Epithelial cell of esophagus (primary cell): ENCODE data around the gene KCTD21.

Source experiments
- DNase-seq: peaks from one replicate; pipeline ENCODE4 v3.0.0; 2010; ENCODE audit warnings: low read depth
- H3K4me3 ChIP-seq: 2 replicates; pipeline ENCODE4 v1.5.1; 2011; ENCODE audit warnings: mild to moderate bottlenecking, low read length, control low read depth
- TF ChIP-seq, protein P1 (sequence below): IDR thresholded peaks from 2 replicates; pipeline ENCODE4 v1.5.1; 2011; ENCODE audit warnings: low read depth, mild to moderate bottlenecking, low read length, control low read depth, inconsistent platforms; ENCODE audit not compliant: insufficient read depth; ENCODE audit errors: missing control alignments

KCTD21 gene

DNA sequence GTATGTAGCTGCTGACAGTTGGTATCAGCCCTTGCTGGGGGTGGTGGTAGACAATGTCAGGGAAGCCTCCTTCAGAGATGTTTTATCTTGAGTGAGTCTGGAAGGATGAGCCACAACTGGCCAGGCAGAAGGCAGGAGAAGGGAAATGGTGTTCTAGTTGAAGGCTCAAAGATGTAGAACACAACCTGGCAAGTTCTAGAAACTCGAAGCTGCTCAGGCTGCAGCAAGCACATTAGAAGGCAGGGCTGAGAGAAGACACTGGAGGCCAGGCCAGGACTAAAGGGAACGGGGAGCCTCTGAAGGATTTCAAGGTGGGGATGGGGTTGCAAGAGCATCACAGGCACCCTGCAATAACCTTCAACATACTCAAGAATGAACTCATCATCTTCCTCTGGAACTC is 40.7 kb upstream of the KCTD21 start:
- no peak overlapping the region for H3K4me3 ChIP-seq
- DNase-seq, result no peak
- TF ChIP-seq, protein P1, sequence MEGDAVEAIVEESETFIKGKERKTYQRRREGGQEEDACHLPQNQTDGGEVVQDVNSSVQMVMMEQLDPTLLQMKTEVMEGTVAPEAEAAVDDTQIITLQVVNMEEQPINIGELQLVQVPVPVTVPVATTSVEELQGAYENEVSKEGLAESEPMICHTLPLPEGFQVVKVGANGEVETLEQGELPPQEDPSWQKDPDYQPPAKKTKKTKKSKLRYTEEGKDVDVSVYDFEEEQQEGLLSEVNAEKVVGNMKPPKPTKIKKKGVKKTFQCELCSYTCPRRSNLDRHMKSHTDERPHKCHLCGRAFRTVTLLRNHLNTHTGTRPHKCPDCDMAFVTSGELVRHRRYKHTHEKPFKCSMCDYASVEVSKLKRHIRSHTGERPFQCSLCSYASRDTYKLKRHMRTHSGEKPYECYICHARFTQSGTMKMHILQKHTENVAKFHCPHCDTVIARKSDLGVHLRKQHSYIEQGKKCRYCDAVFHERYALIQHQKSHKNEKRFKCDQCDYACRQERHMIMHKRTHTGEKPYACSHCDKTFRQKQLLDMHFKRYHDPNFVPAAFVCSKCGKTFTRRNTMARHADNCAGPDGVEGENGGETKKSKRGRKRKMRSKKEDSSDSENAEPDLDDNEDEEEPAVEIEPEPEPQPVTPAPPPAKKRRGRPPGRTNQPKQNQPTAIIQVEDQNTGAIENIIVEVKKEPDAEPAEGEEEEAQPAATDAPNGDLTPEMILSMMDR, result no peak

GRCh38 chr11:78228467-78228866 is 40.0 kb upstream of the KCTD21 start:
- TF ChIP-seq, protein P1, result peak; percentile 70
- peak; percentile 67 for DNase-seq
- no peak overlapping the region for H3K4me3 ChIP-seq

DNA sequence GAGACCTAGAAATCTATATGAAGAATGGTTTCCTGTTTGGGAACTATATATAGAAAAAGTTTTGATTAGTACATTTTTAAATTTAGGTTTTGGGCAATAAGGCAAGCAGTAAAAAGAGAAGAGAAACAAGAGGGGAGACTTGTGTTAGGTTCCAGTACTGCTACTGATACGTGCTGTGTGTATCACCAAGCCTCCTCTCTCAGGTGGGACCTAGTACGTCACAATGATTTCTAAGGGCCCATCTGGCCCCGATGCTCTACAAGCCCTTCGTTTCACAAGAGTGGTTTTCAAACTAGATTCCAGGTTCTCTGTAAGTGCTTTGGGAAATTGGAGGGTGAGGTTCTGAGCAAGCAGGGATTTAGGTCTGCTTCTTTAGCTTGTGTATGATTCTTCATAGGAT is 39.5 kb upstream of the KCTD21 start:
- TF ChIP-seq, protein P1, result no peak
- H3K4me3 ChIP-seq, result no peak overlapping the region
- DNase-seq, result no peak

DNA sequence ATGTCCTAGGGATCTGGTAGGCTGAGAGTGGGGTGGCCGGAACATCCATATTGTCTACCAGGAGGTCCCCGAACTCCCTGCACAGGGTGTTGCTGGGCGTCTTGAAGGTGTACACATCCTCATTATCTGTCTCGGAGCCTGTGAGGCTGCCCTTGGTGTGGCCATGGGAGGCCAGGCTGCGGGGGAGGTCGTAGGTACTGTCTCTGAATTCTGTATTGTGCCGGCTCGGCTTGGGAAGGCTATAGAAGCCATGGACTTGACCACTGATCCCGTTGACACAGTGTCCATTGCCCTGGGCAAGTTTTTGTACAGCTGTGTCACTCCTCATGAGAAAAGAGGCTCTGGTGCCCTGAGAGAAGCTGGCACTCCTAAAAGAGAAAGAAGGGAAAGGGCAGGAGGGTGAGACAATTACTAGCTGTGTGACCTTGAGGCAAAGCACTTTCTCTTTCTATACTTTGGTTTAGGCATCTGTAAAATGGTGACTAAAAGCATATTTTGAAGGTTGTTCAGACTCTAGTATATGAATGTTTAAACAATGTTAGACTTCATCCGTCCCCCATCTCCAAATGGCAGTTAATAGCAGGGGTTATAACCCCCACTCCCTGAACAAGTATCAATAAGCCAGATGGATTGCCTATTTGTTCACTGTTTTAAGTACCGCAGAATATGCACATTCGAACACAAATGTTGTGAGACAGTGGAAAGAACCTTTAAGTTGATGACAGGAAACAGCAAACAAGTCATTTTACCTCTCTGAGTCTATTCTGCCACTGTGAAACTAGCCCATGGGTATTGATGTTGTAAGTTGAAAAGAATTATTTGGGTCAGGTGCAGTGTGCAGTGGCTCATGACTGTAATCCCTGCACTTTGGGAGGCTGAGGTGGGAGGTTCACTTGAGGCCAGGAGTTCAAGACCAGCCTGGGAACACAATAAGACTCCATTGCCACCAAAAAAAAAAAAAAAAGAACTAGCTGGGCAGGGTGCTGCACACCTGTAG is 38.6 kb upstream of the KCTD21 start:
- no peak for DNase-seq
- TF ChIP-seq, protein P1, result no peak
- H3K4me3 ChIP-seq, result no peak overlapping the region

GRCh38 chr11:78224906-78225420 is 36.5 kb upstream of the KCTD21 start:
- no peak for DNase-seq
- no peak overlapping the region for H3K4me3 ChIP-seq
- TF ChIP-seq, protein P1, result no peak

DNA sequence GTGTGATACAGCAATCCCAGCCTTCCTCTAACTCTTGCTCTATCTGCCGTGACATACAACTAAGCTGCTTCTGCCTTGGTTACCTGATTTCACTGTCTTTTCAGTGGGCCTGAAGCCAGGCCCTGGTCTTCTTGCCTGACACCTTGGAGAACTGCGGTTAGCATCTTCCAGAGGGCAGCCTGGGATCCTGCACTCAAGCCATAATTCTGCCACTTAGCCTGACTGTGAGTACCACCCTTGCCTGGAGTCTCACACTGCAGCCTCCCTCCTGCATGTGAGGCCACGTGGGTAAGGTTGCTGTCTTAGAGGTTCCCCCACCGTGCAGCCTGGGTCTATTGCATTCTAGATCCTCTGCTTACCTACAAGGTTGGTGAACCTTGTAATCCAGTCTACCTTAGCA is 36.1 kb upstream of the KCTD21 start:
- no peak overlapping the region for H3K4me3 ChIP-seq
- TF ChIP-seq, protein P1, result no peak
- no peak for DNase-seq
